GM19372 (cell line): ENCODE measurements around the gene ARVCF.

Source experiments
- ATAC-seq: cut with Tn5 transposase; IDR thresholded peaks from one replicate; pipeline ENCODE4 v1.9.1; 2021; ENCODE audit warnings: mild to moderate bottlenecking, low read depth, moderate library complexity; ENCODE audit not compliant: unreplicated experiment

Gene ARVCF

DNA sequence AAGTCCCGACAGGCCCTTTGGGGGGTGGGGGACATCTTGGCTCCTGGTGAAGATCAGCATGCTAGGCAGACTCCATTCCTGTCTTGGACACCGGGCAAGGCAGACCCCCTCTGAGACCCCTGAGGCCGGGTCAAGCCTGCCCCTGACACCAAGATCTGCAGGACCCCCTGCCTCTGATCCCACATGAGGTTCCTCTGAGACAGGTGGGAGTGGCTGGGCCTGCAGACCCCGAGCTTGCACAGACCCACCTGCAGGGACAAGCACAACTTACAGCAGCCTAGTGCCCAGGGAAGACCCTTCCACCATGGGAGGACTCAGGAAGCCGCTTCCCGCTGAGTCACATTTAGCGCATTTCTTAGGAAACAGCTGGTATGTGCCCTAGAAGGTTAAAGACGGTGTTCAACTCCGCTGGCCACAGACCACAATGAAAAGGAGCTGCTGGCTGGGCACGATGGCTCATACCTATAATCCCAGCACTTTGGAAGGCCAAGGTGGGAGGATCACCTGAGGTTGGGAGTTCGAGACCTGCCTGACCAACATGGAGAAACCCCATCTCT is 15.5 kb downstream of the ARVCF start:
- ATAC-seq: no peak

DNA sequence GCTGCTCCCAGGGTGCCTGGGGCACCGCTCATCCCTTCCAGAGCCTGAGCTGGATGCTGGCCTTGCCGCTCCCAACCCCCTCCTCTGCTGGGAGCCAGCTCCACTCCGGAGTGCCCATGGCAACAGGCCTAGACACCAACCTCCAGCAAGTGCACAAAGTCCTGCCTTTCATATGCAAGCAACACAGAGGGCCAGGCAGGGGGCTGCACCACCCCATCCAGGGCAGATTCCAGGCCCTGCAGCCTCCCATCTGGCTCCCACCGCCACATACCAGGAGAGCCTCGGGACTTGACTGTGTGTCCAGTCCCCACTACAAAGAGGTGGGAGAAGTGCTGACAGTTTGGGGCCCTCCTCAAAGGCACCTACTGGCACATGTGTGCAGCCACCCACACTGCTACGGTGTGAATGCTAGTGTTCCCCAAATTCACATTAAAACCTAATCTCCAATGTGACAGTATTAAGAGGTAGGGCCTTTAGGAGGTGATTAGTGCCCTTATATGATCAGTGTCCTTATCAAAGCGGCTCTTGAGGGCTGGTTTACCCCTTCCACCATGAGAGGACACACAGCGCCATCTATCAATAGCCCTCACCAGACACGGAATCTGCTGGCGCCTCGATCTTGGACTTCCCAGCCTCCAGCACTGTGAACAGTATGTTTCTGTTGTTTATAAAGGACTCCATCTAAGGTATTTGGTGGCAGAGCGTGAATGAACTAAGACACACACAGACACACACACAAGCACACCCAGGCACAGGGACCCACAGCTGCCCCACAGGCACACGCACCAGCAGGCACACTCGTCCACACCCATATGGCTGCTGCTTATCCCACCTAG is 16.2 kb downstream of the ARVCF start:
- no peak for ATAC-seq

DNA sequence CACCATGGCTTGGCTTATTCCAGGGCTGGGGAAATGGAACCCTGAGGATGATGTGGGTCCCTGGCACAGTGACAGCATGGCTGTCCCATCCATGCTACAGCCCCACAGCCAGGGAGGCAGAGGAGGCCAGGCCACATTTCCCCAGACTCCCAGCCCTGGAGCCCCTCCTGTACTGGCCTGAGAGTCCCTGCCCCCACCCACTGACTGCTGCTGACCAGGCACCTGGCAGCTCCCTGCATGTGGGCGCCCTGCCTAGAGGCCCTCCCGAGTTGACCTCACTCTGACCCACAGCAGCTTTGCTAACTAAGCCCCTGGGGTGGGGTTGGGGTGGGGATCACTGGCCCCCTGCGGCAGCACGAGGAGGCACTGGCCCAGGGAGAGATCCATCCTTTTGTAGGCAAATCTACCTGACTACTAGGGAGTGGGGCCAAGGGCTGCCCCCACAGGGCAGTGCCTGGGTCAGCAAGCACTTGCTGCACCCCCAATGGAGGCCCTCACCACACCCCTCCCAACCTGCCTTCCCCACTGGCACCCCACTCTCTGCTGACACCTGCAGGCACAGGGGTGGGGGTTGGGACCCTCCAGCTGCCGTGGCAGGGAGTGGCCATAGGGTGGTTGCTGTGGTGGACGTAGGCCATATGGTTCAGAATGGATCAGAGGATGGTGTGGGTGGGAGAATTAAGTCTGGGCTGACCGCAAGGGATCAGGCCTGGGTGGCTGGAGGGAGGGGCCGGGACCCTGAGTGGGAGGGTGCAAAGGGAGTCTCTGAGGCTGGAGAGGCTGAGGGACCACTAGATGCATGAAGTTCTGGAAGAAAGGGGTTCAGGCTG is 17.4 kb downstream of the ARVCF start:
- no peak for ATAC-seq

DNA sequence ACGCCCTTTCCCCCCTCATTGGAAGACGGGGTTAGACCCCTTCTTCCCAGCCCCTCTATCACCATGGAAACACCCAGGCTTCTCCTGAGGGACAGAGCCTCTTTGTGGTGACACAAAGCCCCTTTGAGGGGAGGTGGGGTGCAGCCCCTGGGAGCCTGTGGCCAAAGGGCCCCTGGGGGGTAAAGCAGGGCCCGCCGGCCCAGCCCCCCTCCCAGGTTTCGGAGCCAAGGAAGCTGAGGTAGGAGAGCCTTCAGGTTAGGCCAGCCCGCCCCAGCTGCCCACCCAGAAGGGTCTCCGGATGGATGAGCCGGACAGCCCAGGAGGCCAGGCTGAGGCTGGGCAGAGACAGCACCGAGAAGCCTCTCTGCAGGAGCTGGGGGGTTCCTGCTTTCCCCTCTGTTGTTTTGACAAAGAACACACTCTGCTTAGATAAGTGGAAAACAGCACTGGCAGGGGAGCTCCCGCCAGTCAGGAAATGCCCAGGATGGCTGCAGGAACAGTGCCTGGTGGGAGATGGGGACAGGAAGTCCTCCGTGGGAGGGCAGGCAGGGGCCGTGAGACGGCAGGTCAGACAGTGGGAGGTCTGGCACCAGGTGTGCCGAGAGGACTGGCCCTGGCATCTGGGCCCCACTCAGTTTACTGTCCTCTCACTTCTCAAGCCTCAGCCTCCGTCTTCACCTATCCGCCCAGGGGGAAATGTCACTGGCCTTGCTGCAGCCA is 18.2 kb downstream of the ARVCF start:
- no peak for ATAC-seq

DNA sequence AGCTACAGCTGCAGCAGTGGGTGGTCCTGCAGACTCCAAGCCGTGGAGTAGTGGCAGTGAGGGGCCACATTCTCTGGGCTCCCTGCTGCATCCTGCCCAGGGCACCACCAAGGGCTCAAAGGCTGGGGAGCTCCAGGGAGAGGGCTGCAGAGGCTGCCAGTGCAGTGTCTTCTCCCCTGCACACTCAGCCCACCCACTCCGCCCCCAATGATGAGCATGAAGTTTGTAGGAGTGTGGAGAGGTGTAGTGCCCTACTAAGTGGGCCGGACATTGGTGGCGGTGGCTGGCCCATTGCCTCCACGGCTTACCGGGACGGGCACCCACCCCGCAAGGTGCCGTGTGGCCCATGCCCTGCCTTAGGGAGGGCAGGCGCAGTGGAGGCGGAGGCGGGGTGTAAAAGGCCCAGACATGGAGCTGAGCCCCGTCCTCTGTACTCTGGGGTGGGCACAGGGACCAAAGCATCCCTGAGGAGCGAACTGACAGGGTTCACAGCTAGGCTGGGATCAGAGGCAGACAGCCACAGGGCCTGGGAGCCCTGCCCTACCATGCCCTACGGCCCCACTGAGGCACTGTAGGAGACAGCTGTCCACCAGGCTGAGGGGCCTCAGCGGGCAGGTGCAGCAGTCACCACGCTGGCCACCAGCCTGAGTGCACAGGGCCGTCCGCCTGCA is 18.9 kb downstream of the ARVCF start:
- ATAC-seq: no peak

DNA sequence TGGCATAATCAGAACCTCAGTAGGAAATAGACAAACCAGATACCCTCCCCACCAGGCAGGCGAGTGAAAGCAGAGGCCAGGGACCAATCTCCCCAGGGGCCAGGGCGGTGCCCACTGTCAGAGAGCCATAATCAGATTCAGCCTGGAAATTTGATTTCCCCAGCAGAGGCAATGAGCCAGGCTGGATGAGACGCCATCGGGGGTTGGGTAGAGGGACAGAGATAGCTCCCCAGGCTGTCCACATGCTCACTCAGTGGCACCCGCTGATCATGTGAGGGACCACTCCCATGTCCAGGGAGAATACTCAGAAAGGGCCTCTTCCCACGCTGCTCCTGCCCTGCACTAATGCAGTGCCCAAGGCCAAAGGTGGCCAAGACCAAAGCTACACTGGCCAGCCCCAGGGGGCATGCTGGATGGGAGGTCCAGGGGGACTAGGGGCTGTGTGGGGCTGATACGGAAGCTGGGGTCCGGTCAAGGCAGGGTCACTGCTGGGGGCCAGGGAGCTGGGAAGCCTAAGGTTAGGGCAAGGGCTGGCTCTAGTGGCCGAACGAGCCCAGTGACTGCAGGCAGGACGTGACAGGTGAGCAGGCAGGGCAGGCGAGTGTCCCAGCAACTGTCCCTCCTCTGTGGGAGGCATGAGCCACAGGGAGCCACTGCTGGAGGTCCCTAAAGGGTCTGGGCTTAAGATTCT is 19.8 kb downstream of the ARVCF start:
- ATAC-seq: no peak

DNA sequence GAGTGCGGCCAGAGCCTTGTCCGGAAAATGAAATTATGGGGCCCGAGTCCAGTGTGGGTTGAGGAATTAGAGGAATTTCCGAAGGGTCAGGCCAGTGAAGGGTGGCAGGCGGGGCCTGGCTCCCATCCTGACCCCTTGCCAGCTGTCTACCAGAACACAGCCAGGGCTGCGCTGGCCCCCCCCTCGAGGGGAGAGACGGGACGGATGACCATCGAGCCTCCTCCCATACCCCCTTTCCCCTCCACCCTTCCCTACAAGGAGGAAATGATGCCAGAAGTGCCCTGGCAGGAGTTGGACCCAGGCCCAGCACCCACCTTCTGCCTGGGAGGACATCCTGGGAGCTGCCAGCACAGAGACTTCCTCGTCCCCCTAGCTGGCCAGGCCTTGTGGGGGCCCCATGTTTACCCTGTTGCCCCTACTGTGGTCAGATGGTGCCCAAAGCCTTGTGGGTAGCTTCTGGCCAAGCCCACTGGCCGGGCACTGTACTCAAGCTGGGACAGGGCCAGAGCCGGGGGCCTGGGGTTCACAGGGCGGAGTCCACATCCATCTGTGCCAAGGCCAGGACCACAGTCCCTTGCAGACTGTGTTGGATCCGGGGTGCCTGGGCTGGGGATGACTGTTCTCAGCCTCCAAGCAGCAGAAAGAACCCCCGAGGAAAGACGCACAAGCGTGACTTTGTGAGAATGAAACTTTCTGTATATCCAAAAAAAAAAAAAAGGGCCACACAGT is 20.8 kb downstream of the ARVCF start:
- ATAC-seq: no peak

DNA sequence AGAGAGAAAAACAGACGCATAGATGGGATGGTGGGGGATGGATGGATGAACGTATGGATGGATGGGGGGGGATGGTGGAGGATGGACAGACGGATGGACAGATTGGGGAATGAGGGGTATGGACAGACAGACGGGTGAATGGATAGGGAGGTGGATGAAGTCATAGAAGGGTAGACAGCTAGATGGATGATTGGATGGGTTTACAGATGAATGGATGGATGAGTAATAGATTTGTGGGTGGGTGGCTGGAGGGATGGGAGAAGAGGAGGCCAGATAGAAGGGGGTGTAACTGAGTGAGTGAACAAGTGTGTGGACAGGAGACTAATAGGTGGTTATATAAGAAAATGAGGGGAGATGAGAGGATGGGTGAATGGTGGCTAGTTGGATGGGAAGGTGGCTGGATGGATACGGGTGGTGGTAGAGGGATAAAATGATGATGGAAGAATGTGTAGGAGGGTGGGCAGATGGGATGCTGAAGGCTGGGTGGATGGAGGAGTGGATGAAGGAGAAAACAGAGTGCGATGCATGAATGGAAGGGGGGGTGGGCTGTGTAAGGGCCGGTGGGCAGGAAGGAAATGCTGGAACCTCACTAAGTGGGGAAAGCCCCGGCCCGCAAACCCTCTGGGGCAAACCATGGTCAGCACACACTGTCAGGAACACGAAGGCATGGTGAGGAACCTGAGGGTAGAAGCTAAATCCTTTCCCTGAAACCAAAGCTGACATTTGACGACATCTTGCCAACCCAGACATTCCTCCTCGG is 21.6 kb downstream of the ARVCF start:
- no peak for ATAC-seq

DNA sequence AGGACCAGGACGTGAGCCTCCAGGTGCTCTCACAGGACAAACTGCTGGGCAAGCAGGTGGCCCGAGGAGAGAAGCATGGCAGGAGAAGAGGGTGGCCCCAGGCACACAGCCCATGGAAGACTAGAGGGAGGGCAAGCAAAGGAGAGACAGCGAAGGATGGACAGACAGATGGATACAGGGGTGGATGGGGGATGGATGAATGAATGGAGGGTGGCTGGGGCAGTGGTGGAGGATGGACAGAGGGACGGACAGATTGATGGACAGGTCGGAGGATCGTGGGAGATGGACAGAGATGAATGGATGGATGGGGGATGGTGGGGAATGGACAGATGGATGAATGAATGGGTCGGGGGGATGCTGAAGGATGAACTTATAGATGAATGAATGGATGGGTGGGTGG is 22.7 kb downstream of the ARVCF start:
- no peak for ATAC-seq

DNA sequence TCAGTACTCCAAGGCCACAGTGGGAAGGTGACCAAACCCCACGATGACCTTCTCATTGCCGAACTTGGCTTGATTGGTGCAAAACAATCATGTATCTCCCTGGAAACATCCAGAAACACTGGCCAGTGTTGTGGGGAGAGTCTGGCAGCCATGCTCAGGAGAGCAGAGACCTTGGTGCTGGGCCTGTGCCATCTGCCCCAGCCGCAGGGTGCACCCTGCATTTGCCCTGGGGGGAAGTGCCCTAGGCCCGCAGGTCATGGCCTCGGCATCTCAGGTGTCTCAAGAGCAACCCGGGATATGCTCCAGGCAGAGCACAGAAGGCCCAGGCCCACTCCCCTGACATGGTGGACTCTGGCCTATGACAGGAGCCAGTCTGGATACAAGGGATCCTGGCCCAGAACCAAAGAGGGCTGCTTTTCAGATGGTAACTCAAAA is 23.7 kb downstream of the ARVCF start:
- ATAC-seq: no peak

DNA sequence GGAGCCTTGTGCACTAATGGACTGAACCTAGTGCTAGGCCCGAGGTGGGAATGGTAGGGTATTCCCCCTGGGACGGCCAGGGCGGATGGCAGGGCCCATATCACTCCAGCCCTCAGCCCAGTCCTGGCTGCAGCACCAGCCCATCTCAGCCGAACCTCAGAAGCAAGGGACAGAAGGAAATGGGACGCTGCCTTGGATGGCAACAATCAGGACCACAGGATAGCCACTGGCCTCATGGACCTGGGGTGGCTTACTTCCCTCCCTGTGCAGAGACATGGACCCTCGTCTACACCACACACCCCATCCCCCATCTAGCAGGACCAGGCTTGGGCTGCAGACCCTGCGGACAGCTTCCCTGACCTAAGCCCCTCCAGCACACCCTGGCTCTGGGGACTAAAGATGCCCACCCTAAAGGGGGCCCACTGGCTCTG is 24.1 kb downstream of the ARVCF start:
- no peak for ATAC-seq

DNA sequence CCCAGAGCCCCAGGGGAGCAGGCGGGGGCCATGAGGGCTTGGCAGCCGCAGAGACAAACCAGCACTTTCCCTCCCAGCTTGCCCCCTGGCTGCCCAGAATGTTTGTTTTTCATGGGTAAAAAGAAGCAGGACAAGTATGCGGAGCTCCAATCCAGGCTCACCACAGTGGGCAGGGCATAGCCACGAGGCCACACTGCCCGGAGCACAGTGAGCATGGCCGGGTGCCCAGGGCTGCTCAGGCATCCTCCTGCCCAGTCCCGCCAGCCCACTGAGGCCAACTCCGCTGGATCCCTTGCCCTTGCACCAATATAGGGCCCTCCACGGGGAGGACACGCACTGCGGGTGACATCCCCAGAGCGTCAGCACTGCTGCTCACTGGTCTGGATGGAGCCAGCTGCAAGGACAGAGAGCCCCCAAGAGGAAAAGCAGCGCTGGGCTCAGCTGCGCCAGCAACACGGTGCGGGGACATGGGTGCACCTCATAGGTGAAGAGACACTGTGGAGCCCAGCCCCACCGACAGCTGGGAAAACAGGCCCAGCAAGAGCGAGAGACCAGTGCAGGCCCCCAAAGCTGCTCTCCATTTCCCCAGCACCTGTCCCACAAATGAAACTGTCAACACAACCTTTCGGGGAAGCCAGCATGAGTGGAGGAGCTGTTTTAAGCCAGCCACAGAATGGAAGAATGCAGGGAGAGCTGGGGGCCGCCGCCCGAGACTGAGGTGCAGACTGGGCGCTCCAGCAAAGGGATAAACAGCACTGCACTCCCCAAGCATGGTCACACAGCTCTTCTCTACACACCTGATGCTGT is 24.8 kb downstream of the ARVCF start:
- no peak for ATAC-seq

DNA sequence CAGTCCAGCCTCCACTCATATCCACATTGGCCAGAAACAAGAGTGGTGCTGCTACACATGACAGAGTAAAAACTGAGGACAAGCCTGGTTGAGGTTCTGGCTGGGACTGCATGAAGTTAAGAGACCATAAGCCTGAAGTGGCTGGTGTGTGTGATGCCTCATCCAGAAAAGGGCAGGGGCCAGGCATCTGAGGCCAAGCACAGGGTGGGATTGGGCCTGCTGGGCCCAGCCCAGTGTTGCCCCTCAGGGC is 25.3 kb downstream of the ARVCF start:
- no peak for ATAC-seq

DNA sequence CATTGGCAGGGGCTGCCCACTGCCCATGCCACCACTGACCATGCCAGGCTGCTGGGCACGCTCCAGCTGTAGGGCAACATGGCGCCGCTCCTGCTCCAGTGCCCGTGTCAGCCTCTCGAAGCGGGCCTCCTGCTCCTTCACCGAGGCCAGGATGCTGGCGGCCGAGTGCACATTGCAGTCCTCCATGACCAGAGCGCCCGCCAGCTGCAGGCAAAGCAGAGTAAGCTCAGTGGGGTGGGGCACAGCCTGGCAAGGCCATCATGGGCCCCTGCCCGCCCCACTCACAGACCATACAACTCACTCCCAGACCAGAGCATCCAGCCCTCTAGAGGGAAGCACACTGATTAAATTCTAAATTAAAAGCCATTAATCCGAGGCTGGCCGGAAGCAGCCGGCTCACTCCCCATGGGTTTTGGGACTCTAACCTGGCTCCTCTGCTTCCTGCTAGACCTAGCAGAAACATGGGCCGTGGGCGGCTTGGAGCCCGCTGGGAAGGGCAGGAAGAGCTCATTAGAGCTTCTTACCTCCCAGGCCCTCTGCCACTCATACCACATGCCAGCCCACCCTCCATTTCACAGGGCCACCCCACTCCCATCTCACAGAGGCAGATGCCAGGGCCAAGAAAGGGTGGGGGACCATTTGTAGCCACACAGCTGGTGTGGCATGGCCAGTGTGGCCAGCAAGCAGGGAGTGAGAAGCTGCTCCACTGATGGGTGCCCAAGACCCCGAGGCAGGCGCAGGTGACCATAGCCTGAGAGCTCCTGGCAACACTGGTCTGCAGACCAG is 25.8 kb downstream of the ARVCF start:
- ATAC-seq: no peak

DNA sequence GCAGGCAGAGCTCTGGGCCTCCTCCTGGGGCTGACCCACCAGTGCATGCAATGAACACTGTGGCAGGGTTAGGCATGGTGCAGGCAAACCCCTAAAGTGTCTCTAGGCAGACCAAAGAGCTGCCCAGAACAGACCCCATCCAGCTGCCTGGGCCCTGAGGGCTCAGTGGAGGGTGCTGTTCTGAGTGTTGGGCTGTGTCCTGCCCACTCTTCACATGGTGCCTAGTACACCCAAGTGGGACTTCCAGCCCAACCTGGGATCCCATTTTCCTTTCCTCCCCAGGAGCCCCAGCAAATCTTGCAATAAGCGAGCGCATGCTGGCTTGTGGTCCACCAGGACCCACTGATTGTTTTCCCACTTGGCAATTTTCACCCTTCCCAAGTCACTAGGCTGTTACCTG is 26.4 kb downstream of the ARVCF start:
- no peak for ATAC-seq

DNA sequence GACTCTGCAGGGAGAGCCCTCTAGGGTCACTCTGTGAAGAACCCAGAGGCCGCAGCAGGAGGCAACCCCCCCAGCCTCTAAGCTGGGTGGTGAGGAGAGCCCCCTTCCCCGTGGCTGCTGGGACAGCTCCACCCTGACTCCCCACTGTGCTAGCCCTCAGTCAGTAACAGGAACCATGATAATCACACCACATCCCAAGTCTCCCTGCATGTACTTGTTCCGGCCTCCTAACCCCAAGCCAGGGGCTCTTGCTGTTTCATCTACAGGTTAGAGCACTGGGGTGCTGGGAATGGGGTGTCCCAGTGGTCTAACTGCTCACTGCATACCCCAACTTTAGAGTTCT is 26.9 kb downstream of the ARVCF start:
- ATAC-seq: no peak
